ENCODE data around the gene ITGAL.

Gene ITGAL

GRCh38 chr16:30548416-30549253 is 76.1 kb downstream of the ITGAL start:
- DNase-seq = no peak

DNA sequence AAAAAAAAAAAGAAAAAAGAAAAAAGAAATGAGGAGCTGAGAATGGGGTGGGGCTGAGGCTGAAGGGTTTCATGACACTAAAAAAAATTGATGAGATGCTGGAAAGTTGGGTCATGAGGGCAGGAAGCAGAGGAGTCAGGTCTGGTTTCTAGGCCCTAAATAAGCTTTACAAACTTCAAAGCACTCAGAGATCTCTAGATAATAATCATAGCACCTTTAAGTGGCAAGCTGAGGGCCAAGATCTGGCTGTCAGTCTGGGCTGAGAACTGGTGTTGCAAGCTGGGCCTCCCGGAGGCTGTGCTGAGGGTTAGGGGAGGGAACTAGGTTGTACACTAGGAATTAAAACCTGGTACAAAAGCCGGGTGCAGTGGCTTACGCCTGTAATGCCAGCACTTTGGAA is 79.2 kb downstream of the ITGAL start:
- DNase-seq = peak; percentile 45 to 54

DNA sequence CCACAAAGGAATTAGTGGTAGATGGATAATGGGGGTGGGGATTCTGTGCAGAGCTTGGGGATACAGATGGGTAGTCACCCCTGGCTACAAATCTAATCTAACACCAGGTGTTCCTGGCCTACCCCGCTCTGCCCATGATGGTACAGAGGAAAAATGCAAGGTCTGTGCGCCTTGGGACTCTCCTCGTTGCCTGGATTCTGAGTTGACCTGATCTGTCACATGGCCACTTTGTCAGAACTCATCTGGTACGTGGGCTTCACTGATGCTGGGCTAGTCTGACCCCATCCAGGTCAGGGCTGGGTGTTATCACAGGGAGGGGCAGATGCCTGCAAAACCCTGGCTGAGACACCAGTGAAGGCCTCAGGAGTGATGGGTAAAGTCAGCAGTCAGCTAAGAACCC is 80.4 kb downstream of the ITGAL start:
- DNase-seq = no peak

- no peak for DNase-seq
These were observed 80.9 kb downstream of the ITGAL start for GRCh38 chr16:30553393-30553899.

DNA sequence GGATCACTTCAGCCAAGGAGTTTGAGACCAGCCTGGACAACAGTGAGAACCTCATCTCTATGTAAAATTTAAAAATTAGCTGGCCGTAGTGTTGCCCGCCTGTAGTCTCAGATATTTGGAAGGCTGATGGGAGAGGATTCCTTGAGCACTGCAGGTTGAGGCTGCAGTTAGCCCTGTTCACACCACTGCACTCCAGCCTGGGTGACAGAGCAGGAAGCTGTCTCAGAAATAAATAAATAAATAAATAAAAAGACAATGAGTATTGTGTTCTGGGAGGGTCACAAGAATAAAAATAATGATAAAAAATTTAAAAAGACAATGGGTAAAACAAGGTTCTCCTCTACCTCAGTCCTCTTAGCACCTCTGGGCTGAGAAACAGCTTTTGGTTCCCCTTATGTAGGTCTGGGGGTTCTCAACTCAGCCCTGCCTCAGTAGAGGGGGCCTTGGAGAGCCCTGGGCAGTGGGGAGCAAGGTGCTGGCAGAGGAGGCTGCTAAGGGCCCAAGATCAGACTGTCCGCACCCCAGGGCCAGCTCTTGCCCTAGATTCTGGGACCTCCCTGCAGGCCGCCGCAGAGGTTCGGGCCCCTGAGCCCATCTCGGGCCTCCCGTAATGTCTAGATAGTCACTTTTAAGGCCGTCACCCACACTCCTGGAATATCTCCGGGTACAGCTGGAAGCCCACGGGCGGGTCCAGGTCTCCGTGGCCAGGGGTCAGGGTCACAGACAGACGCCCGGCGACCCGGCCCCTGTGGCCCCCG is 82.2 kb downstream of the ITGAL start:
- no peak for DNase-seq

DNA sequence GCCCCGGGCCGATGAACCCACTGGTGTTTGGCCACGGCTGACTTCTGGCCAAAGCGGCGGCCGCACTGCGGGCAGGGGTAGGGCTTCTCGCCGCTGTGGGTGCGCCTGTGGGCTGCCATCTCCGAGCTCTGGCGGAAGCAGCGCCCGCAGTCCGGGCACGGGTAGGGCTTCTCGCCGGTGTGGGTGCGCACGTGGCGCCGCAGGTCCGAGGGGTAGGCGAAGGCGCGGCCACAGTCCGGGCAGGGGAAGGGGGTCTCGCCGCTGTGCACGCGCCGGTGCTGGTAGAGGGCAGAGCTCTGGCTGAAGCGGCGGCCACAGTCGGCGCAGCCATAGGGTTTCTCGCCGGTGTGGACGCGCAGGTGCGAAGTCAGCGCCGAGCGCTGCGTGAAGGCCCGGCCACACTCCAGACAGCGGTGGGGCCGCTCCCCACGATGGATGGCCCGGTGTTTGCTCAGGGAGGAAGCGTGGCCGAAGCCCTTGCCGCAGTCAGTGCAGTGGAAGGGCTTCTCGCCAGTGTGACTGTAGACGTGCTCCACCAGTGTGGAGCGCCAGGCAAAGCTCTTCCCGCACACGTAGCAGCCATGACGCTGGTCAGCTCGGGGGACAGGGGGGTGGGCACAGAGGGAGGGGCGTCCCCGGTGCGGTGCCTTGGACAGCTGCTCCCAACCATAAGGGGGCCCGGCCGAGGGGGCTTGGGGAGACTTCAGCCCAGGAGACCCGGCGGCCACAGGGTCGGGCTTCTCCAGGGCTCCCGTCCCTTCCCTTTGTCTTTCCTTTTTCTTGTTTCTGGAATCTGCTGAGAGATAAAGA is 83.0 kb downstream of the ITGAL start:
- no peak for DNase-seq

DNA sequence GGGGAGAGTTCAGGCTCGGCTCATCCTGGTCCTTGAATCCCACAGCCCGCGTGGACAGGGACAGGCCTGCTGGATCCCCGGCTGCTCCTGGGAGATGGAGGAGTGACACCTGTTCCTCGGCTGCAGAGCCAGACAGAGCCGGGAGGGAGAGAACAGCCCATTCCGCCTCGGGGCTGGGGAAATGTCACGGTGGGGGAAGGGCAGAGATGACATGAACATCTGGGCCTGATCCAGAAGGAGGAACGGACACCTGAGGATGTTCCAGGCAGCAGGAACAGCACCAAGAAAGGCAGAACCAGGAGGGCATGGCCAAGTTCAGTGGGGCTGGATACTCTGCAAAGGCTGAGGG is 83.6 kb downstream of the ITGAL start:
- DNase-seq = no peak

- DNase-seq = no peak
These were observed 85.1 kb downstream of the ITGAL start for GRCh38 chr16:30557707-30557956.

DNA sequence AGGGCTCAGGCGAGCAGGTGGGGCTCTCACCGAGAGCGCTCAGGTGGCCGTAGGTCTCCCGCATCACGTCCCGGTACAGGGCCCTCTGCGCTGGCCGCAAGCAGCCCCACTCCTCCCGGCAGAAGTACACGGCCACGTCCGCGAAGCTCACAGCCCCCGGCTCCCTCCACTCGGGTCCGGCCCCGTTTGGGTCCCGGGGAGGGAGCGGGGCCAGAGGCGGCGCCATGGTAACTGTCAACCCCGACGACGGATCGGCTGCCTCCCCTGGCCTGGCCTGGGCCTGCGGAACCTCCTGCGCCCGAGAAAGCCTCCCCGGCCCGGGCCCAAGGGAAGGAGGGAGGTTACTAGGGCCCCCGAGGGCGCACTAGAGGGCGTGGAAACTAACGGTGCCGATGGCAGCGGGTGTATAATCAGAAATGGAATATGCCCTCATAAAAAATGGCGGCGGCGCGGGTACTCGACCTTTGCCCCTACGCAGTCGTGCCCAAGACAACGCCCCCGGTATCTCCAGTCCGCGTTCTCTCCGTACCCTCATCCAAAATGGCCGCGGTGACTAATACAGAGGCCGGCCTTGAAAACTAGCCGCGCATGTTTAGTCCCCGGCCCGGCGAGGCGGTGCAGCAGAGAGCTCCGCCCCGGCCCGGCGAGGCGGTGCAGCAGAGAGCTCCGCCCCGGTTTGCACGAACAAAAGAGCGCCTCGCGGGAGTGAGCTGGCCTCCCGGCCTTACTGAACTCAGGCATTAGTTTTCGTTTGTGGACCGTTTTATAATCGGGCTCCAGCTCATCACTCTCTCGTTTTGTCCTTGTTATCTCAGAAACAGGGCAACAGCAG is 85.6 kb downstream of the ITGAL start, which contains the start of gene ZNF764:
TSS of gene ZNF764 (minus strand) at position 418 of the 832 bp plus-strand sequence. CDS start at position 226, 192 bp downstream.
- DNase-seq = peak; percentile 95 to 96

GRCh38 chr16:30558789-30559377 is 86.3 kb downstream of the ITGAL start:
- no peak for DNase-seq

DNA sequence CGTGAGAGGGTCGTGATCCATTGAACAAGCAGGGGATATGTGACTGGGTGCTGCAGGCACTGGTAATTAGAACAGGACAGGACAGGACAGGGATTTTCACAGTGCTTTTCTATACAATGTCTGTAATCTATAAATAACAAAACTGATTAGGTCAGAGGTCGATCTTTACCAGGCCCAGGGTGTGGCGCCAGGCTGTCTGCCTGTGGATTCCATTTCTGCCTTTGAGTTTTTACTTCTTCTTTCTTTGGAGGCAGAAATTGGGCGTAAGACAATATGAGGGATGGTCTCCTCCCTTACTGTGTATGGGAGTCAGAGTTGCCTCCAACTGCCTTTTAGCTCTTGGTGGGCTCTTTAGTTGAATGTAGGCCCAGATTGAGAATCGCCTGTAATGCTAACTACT is 87.1 kb downstream of the ITGAL start:
- DNase-seq = no peak

DNA sequence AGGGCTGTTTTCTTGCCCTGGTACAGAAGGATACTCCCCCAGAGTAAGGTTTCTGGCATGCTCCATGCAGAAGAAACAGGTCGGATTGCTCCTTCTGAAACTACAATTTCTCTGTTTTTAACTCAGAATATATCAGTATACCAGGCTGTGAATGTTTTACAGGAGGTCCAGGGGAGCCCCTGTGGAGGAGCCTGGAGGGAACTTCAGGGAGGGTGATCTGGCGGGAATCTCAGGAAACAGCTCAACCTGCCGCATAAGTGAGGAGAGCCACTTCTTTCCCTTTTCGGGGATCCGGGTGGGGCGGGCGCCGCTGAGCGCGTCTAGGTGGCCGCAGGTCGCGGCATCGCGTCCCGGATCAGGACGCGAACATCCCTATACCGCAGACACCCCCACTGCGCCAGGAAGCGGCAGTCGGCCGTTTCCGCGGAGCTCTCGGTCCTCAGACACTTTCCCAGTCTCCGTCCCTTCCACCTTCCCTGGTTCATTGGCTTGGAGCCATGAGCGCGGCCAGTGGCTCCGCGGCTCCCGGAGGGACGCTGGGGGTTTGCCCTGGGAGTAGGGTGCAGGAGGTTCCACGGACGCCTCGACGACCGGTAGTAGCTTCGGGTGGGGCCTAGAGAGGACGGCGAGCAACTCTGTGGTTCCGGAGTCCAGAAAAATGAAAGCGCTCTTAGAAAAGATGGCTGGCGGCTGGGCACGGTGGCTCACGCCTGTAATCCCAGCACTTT is 88.7 kb downstream of the ITGAL start:
- no peak for DNase-seq

- no peak for DNase-seq
These were observed 89.5 kb downstream of the ITGAL start for GRCh38 chr16:30562021-30562420.

GRCh38 chr16:30565526-30565925 is 93.0 kb downstream of the ITGAL start:
- no peak for DNase-seq

- no peak for DNase-seq
These were observed 93.4 kb downstream of the ITGAL start for GRCh38 chr16:30565984-30566383.

DNA sequence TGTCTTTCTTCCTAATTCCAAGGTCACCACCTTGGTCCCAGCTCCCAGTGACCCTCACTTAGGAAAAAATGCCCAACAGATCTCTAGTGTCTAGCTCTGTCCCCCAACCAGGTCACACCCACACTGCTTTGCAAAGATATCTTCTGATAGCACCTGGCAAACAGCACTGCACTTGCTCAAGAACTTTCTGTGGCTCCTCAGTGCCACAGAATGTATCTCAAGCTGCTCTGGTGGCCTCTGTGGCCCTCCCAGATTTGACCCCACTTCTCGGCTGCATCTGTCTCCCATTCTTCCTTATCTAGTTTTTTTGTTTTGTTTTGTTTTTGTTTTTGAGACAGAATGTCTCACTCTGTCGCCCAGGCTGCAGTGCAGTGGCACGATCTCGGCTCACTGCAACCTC is 94.0 kb downstream of the ITGAL start:
- DNase-seq = no peak

DNA sequence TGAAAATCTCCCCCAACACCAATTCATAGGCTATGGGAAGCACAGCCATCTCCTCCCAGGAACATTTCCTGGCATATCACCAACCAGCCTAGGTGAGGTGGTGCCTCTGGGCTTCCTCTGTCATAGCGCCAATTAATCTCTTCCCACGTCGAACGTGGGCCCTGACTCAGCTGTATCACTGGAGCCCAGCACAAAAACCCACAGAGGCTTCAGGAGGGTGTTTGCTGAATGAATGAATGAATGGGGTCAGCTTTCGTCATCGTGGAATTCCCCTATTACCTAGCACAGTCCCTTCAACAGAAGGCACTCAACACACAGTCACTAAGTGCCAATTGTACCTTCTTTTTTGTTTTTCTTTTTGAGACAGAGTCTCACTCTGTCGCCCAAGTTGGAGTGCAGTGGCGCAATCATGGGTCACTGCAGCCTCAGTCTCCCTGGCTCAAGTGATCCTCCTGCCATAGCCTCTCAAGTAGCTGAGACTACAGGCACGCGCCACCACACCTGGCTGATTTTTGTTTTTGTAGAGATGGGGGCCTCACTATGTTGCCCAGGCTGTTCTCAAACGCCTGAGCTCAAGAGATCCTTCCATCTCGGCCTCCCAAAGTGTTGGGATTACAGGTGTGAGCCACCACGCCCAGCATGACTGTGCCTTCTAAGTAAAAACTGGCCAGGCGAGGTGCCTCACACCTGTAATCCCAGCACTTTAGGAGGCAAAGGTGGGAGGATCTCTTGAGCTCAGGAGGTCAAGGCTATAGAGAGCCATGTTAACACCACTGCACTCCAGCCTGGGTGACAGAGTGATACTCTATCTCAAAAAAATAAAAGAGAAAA is 94.8 kb downstream of the ITGAL start:
- peak; percentile 61 to 68 for DNase-seq

- DNase-seq = peak; percentile 32 to 35
These were observed 95.6 kb downstream of the ITGAL start for GRCh38 chr16:30567991-30568638.

DNA sequence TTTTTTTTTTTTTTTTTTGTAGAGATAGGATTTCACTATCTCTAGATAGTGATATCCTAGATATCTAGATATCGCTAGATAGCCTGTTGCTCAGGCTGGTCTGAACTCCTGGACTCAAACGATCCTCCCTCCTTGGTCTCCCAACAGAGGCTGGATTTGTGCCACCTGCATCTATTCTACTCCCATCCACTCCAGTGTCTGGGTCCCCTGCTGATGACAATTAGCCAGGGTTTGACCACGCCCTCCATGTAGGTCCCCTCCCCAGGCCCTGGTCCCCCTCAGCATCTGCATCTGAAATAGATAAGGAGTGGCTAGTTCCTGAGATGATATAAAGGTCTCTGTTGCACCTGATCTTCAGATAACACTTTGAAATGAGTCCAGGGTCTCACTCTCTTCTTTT is 96.7 kb downstream of the ITGAL start:
- no peak for DNase-seq

All from activated CD4-positive, alpha-beta T cell treated with anti-CD3 and anti-CD28 coated beads, Interleukin-2, amount 50 U/mL, for 4 hours (primary cell).